Measurements from ENCODE around the gene CD180. TPM values are rescaled to one million over a fixed set of nuclear protein-coding genes. Genes with fewer than 3 reads are reported as not detected.

The CD180 gene
- total RNA-seq, 2 experiments from 2014 or later: 0.75 to 0.88 TPM

DNA sequence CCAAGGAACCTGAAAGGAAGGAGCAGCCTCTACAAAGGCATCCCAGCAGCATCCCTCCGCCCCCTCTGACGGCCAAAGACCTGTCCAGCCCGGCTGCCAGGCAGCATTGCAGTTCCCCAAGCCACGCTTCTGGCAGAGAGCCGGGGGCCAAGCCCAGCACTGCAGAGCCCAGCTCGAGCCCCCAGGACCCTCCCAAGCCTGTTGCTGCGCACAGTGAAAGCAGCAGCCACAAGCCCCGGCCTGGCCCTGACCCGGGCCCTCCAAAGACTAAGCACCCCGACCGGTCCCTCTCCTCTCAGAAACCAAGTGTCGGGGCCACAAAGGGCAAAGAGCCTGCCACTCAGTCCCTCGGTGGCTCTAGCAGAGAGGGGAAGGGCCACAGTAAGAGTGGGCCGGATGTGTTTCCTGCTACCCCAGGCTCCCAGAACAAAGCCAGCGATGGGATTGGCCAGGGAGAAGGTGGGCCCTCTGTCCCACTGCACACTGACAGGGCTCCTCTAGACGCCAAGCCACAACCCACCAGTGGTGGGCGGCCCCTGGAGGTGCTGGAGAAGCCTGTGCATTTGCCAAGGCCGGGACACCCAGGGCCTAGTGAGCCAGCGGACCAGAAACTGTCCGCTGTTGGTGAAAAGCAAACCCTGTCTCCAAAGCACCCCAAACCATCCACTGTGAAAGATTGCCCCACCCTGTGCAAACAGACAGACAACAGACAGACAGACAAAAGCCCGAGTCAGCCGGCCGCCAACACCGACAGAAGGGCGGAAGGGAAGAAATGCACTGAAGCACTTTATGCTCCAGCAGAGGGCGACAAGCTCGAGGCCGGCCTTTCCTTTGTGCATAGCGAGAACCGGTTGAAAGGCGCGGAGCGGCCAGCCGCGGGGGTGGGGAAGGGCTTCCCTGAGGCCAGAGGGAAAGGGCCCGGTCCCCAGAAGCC, 30.8 kb downstream of the CD180 start:
- H3K27ac Mint-ChIP-seq: peak overlapping the region; percentile 98
- ChIA-PET CTCF (interaction anchor here (0.9 to 17.8 kb wide), 10 partner anchors 9 to 336 kb away, joined by 3 to 519 read pairs (median 8); partner anchors contain the start of gene CD180), POLR2A (interaction anchor here (0.8 to 15.4 kb wide), 26 partner anchors 8 to 1115 kb away, joined by 3 to 863 read pairs (median 10); partner anchors contain the start of genes CD180 and PIK3R1)
- peak; percentile 90 for DNase-seq
- peaks cover 83% of the 10 kb centered on the region for H3K36me3 Mint-ChIP-seq (ENCODE audit: low read depth)
- H3K4me3 Mint-ChIP-seq: peak overlapping the region; percentile 86
- H3K9me3 Mint-ChIP-seq: no peaks in the 10 kb centered on the region
- peaks cover 67% of the 10 kb centered on the region for H3K4me1 Mint-ChIP-seq
- no peaks in the 10 kb centered on the region for H3K27me3 Mint-ChIP-seq

DNA sequence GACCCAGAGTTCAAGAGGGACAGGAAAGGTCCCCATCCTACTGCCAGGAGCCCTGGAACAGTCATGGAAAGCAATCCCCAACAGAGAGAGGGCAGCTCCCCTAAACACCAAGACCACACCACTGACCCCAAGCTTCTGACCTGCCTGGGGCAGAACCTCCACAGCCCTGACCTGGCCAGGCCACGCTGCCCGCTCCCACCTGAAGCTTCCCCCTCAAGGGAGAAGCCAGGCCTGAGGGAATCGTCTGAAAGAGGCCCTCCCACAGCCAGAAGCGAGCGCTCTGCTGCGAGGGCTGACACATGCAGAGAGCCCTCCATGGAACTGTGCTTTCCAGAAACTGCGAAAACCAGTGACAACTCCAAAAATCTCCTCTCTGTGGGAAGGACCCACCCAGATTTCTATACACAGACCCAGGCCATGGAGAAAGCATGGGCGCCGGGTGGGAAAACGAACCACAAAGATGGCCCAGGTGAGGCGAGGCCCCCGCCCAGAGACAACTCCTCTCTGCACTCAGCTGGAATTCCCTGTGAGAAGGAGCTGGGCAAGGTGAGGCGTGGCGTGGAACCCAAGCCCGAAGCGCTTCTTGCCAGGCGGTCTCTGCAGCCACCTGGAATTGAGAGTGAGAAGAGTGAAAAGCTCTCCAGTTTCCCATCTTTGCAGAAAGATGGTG, 31.6 kb downstream of the CD180 start:
- H3K9me3 Mint-ChIP-seq: no peaks in the 10 kb centered on the region
- H3K27me3 Mint-ChIP-seq: no peaks in the 10 kb centered on the region
- H3K36me3 Mint-ChIP-seq (ENCODE audit: low read depth): peaks cover 87% of the 10 kb centered on the region
- CTCF ChIA-PET: interaction anchor here (0.9 to 17.8 kb wide), 3 partner anchors 9 to 335 kb away, joined by 3 to 519 read pairs (median 3); no protein-coding TSS in a partner anchor
- H3K4me3 Mint-ChIP-seq: peak overlapping the region; percentile 86
- POLR2A ChIA-PET: interaction anchor here (0.8 to 15.4 kb wide), 13 partner anchors 9 to 1115 kb away, joined by 3 to 863 read pairs (median 15); partner anchors contain the start of gene PIK3R1
- DNase-seq: no peak
- peak overlapping the region; percentile 98 for H3K27ac Mint-ChIP-seq
- peaks cover 73% of the 10 kb centered on the region for H3K4me1 Mint-ChIP-seq

DNA sequence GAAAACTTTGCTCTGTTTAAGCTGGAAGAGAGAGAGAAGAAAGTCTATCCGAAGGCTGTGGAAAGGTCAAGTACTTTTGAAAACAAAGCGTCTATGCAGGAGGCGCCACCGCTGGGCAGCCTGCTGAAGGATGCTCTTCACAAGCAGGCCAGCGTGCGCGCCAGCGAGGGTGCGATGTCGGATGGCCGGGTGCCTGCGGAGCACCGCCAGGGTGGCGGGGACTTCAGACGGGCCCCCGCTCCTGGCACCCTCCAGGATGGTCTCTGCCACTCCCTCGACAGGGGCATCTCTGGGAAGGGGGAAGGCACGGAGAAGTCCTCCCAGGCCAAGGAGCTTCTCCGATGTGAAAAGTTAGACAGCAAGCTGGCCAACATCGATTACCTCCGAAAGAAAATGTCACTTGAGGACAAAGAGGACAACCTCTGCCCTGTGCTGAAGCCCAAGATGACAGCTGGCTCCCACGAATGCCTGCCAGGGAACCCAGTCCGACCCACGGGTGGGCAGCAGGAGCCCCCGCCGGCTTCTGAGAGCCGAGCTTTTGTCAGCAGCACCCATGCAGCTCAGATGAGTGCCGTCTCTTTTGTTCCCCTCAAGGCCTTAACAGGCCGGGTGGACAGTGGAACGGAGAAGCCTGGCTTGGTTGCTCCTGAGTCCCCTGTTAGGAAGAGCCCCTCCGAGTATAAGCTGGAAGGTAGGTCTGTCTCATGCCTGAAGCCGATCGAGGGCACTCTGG, 32.6 kb downstream of the CD180 start:
- Mint-ChIP-seq H3K9me3 (no peaks in the 10 kb centered on the region), H3K27me3 (no peaks in the 10 kb centered on the region), H3K4me3 (peak overlapping the region; percentile 86), H3K27ac (peak overlapping the region; percentile 98), H3K36me3 (ENCODE audit: low read depth) (peaks cover 84% of the 10 kb centered on the region), H3K4me1 (peaks cover 80% of the 10 kb centered on the region)
- CTCF ChIA-PET: interaction anchor here (1.4 to 17.8 kb wide), 3 partner anchors 8 to 46 kb away, joined by 3 to 519 read pairs (median 4); no protein-coding TSS in a partner anchor
- no peak for DNase-seq
- POLR2A ChIA-PET: interaction anchor here (1.1 to 15.4 kb wide), 9 partner anchors 16 to 1116 kb away, joined by 3 to 863 read pairs (median 41); partner anchors contain the start of gene PIK3R1

DNA sequence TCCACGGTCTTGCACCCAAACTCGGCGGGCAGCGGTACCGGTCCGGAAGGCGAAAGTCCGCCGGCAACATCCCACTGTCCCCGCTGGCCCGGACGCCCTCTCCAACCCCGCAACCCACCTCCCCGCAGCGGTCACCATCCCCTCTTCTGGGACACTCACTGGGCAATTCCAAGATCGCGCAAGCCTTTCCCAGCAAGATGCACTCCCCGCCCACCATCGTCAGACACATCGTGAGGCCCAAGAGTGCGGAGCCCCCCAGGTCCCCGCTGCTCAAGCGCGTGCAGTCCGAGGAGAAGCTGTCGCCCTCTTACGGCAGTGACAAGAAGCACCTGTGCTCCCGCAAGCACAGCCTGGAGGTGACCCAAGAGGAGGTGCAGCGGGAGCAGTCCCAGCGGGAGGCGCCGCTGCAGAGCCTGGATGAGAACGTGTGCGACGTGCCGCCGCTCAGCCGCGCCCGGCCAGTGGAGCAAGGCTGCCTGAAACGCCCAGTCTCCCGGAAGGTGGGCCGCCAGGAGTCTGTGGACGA, 33.3 kb downstream of the CD180 start:
- H3K36me3 Mint-ChIP-seq (ENCODE audit: low read depth): peaks cover 80% of the 10 kb centered on the region
- peak overlapping the region; percentile 98 for H3K27ac Mint-ChIP-seq
- no peaks in the 10 kb centered on the region for H3K27me3 Mint-ChIP-seq
- no peaks in the 10 kb centered on the region for H3K9me3 Mint-ChIP-seq
- ChIA-PET CTCF (interaction anchor here (0.8 to 17.8 kb wide), 4 partner anchors 17 to 1123 kb away, joined by 3 to 519 read pairs (median 4); no protein-coding TSS in a partner anchor), POLR2A (interaction anchor here (1.0 to 15.4 kb wide), 9 partner anchors 16 to 1053 kb away, joined by 4 to 863 read pairs (median 54); partner anchors contain the start of gene PIK3R1)
- peaks cover 76% of the 10 kb centered on the region for H3K4me1 Mint-ChIP-seq
- DNase-seq: no peak
- peak overlapping the region; percentile 86 for H3K4me3 Mint-ChIP-seq

DNA sequence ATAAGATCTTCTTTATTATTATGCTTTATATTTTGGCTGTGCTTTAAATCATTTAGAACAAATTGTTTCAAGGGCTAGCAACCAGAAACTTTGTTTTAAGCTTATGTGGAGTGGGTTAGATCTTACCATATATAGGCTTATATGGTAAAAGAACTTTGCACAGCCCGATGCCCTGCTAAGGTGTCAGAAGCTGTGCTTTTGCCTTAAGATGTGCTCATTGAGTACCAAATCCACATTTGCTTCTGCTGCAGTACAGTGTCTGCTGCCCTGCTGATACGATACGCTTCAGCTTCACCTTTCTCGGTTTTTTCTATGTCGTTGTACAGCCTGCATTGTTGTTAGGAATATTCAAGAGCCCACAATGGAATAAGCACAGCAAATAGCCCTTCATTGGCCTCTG, 34.8 kb downstream of the CD180 start:
- no peak for DNase-seq
- ChIA-PET CTCF (interaction anchor here (1.0 to 17.8 kb wide), 3 partner anchors 14 to 86 kb away, joined by 3 to 519 read pairs (median 3); no protein-coding TSS in a partner anchor), POLR2A (interaction anchor here (0.8 to 15.4 kb wide), 17 partner anchors 9 to 1119 kb away, joined by 3 to 863 read pairs (median 6); partner anchors contain the start of gene PIK3R1)
- no peaks in the 10 kb centered on the region for H3K27me3 Mint-ChIP-seq
- peak overlapping the region; percentile 86 for H3K4me3 Mint-ChIP-seq
- H3K27ac Mint-ChIP-seq: peak overlapping the region; percentile 98
- H3K4me1 Mint-ChIP-seq: peaks cover 75% of the 10 kb centered on the region
- no peaks in the 10 kb centered on the region for H3K9me3 Mint-ChIP-seq
- peaks cover 65% of the 10 kb centered on the region for H3K36me3 Mint-ChIP-seq (ENCODE audit: low read depth)

DNA sequence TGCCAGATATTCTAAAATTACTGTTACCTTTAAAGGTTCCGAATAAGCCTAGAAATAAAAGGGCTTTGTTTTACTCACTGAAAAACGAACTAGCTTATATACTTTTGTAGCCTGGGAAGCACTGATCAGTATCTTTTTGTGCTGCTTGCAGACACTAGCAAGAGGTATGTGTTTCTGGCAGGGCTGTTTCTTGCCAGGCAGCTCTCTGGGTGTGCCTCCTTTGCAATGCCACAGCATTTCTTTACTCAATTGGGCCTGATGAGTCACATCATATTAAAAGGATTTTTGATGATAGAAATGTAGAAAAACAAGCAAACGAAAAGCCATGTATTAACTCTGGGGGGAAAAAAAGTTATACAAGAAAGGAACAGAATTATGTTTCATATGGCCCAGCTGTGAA, 35.6 kb downstream of the CD180 start:
- Mint-ChIP-seq H3K4me1 (peaks cover 78% of the 10 kb centered on the region), H3K27ac (peak overlapping the region; percentile 98), H3K4me3 (peak overlapping the region; percentile 86), H3K36me3 (ENCODE audit: low read depth) (peaks cover 59% of the 10 kb centered on the region), H3K9me3 (no peaks in the 10 kb centered on the region), H3K27me3 (no peaks in the 10 kb centered on the region)
- ChIA-PET POLR2A (interaction anchor here (0.6 to 15.4 kb wide), 20 partner anchors 10 to 1235 kb away, joined by 3 to 863 read pairs (median 6); partner anchors contain the start of genes ERBIN and PIK3R1), CTCF (interaction anchor here (0.6 to 17.8 kb wide), 4 partner anchors 8 to 86 kb away, joined by 3 to 519 read pairs (median 3); no protein-coding TSS in a partner anchor)
- DNase-seq: peak; percentile 73

DNA sequence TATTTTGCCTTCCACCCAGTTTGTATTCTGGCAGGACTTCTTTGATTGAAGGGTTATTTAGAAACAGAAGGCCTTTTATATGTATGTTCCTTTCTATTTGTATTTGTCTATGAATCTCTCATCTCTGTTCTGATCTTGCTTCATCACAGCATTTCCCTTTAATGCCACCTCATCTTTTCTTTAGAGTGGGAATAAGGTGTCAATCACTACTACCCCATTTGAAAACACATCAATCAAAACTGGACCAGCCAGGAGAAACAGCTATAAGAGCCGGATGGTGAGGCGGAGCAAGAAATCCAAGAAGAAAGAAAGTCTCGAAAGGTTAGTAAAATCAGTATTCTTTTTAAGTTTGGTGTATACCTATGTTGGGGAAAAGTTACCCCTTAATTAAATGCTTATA, 36.3 kb downstream of the CD180 start:
- ChIA-PET POLR2A (interaction anchor here (1.1 to 15.4 kb wide), 10 partner anchors 11 to 1057 kb away, joined by 3 to 863 read pairs (median 11); no protein-coding TSS in a partner anchor), CTCF (interaction anchor here (1.1 to 17.8 kb wide), 2 partner anchors 9 to 49 kb away, joined by 3 to 519 read pairs; no protein-coding TSS in a partner anchor)
- peak overlapping the region; percentile 86 for H3K4me3 Mint-ChIP-seq
- no peaks in the 10 kb centered on the region for H3K9me3 Mint-ChIP-seq
- peak overlapping the region; percentile 98 for H3K27ac Mint-ChIP-seq
- H3K27me3 Mint-ChIP-seq: no peaks in the 10 kb centered on the region
- peaks cover 77% of the 10 kb centered on the region for H3K4me1 Mint-ChIP-seq
- peaks cover 52% of the 10 kb centered on the region for H3K36me3 Mint-ChIP-seq (ENCODE audit: low read depth)
- DNase-seq: no peak

DNA sequence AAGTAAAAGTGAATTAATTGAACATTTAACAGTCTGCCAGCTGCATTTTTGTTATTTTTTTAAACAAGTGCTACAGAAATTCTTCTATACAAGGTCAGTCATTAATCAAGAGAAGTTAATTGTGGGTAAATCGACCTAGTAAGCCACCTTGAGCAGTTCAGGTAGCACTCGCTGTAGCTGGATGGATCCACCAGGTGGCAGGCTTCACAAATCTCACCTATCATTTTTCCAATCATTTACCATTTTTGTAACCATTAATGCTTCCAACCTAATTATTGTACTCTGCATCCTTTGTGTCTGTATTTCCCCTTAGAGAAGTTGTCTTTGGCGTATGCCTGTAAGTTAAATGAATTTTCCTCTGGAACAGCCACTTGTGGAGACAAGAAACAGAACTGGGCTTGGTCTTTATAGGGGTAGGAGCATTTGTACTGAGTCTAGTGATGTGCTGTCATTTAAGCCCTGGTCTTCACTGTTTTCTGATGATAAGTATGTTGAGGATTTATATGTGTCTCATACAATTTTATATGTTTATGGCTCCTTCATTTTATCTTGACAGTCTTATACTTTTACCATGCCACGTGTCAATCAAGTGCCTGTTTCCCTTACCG, 39.5 kb downstream of the CD180 start:
- peaks cover 32% of the 10 kb centered on the region for H3K36me3 Mint-ChIP-seq (ENCODE audit: low read depth)
- no peak overlapping the region for H3K4me3 Mint-ChIP-seq
- ChIA-PET POLR2A (interaction anchor here (1.2 to 15.4 kb wide), 4 partner anchors 9 to 1059 kb away, joined by 5 to 863 read pairs (median 7); partner anchors contain the start of gene PIK3R1), CTCF (interaction anchor here (1.4 to 17.8 kb wide), 7 partner anchors 9 to 90 kb away, joined by 3 to 519 read pairs (median 6); no protein-coding TSS in a partner anchor)
- peak overlapping the region; percentile 17 for H3K27ac Mint-ChIP-seq
- H3K27me3 Mint-ChIP-seq: no peaks in the 10 kb centered on the region
- peaks cover 54% of the 10 kb centered on the region for H3K4me1 Mint-ChIP-seq
- no peaks in the 10 kb centered on the region for H3K9me3 Mint-ChIP-seq
- DNase-seq: peak; percentile 61

DNA sequence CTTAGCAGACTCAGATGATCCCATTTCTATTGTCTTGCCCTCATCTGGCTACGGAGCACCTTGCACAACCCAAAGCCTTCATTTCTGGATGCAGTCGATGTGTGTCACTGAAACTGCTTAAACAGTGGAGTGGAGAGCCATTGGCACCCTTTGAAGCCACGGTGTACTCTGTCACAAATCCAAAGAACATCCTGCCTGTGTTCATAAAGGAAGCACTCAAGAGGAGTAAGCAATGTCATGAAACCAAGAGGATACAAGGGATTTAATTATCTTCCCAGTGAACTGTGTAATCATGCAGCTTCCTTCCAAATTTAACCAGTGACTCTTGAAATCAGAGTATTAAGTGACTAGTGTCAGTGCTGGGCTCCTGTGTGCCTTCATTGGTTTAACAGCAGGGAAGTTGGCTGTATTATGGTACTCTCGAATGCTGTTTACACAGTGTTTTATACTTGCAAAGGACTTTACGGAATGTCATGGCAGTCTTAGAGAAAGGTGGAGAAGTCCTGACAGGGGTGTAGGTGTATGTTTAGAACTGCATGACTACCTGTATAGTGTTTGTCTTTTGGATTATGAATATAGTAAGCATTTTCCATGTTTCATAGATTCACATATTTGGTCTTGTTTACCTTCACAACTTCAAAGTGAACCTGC, 41.9 kb downstream of the CD180 start:
- Mint-ChIP-seq H3K27me3 (no peaks in the 10 kb centered on the region), H3K4me3 (no peak overlapping the region), H3K9me3 (no peaks in the 10 kb centered on the region), H3K36me3 (ENCODE audit: low read depth) (peaks cover 30% of the 10 kb centered on the region), H3K27ac (no peak overlapping the region), H3K4me1 (peaks cover 32% of the 10 kb centered on the region)
- CTCF ChIA-PET: interaction anchor here (0.6 to 17.8 kb wide), 4 partner anchors 8 to 55 kb away, joined by 4 to 519 read pairs (median 4); no protein-coding TSS in a partner anchor
- DNase-seq: no peak
- POLR2A ChIA-PET: interaction anchor here (15.4 kb wide), 1 partner anchor 52 kb away, joined by 863 read pairs; no protein-coding TSS in a partner anchor

DNA sequence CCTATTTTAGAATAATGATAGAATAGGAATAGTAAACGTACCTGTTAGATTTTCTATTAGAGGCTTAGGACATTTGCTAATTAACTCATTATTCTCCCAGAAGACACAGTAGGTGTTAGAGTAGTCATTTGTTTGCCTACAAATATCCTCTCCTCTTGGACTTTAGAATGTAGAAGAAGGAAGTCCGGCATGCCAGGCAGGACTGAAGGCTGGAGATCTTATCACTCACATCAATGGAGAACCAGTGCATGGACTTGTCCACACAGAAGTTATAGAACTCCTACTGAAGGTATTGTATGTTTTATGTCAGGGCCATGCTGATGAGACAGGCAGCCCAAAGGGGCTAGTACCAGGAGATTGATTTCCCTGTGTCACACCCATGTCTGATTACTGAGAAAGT, 43.3 kb downstream of the CD180 start:
- no peak overlapping the region for H3K27ac Mint-ChIP-seq

More for the DNA sequence above, 43.3 kb downstream of the CD180 start:
- CTCF ChIA-PET: interaction anchor here (0.8 kb wide), 1 partner anchor 334 kb away, joined by 3 read pairs; no protein-coding TSS in a partner anchor
- H3K36me3 Mint-ChIP-seq (ENCODE audit: low read depth): peaks cover 28% of the 10 kb centered on the region
- H3K4me1 Mint-ChIP-seq: peaks cover 23% of the 10 kb centered on the region
- no peak for DNase-seq
- no peaks in the 10 kb centered on the region for H3K27me3 Mint-ChIP-seq
- no peak overlapping the region for H3K4me3 Mint-ChIP-seq
- H3K9me3 Mint-ChIP-seq: no peaks in the 10 kb centered on the region
- POLR2A ChIA-PET: no interaction called here

Measured in activated CD4-positive, alpha-beta memory T cell treated with anti-CD3 and anti-CD28 coated beads, Interleukin-2, amount 10 ng/mL, durations not matched to agents 7 days and 5 days (primary cell).